ENCODE data around the gene TMF1.

TMF1 gene

GRCh38 chr3:69012800-69013252 lies 39.3 kb downstream of the TMF1 start:
- no peak for DNase-seq

GRCh38 chr3:69012100-69012799 lies 39.9 kb downstream of the TMF1 start:
- DNase-seq, result no peak

- no peak for DNase-seq
These were observed 40.9 kb downstream of the TMF1 start for GRCh38 chr3:69011096-69011730.

- DNase-seq, result no peak
These were observed 42.3 kb downstream of the TMF1 start for GRCh38 chr3:69009559-69010410.

- no peak for DNase-seq
These were observed 43.2 kb downstream of the TMF1 start for GRCh38 chr3:69008980-69009379.

- no peak for DNase-seq
These were observed 46.2 kb downstream of the TMF1 start for GRCh38 chr3:69005791-69006482.

- DNase-seq, result no peak
These were observed 46.9 kb downstream of the TMF1 start for GRCh38 chr3:69005071-69005790.

- DNase-seq, result no peak
These were observed 48.0 kb downstream of the TMF1 start for GRCh38 chr3:69004138-69004537.

- no peak for DNase-seq
These were observed 52.5 kb downstream of the TMF1 start for GRCh38 chr3:68999605-69000004.

- DNase-seq, result no peak
These were observed 53.0 kb downstream of the TMF1 start for GRCh38 chr3:68999158-68999557.

GRCh38 chr3:68997887-68998286 lies 54.2 kb downstream of the TMF1 start:
- DNase-seq, result no peak

- DNase-seq, result no peak
These were observed 55.7 kb downstream of the TMF1 start for GRCh38 chr3:68996356-68996995.

GRCh38 chr3:68988740-68989139 lies 63.4 kb downstream of the TMF1 start:
- no peak for DNase-seq

- DNase-seq, result no peak
These were observed 64.8 kb downstream of the TMF1 start for GRCh38 chr3:68987322-68987721.

- DNase-seq, result no peak
These were observed 65.5 kb downstream of the TMF1 start for GRCh38 chr3:68986496-68987208.

- no peak for DNase-seq
These were observed 66.9 kb downstream of the TMF1 start for GRCh38 chr3:68985146-68985790.

GRCh38 chr3:68984011-68984530 lies 68.1 kb downstream of the TMF1 start:
- no peak for DNase-seq

GRCh38 chr3:68977486-68978167 lies 74.5 kb downstream of the TMF1 start:
- no peak for DNase-seq

- no peak for DNase-seq
These were observed 77.4 kb downstream of the TMF1 start for GRCh38 chr3:68974711-68975110.

- no peak for DNase-seq
These were observed 78.5 kb downstream of the TMF1 start for GRCh38 chr3:68973639-68974038.

All from GOT3 (cell line).